Measurements from ENCODE around the gene MKRN2OS.

DNA sequence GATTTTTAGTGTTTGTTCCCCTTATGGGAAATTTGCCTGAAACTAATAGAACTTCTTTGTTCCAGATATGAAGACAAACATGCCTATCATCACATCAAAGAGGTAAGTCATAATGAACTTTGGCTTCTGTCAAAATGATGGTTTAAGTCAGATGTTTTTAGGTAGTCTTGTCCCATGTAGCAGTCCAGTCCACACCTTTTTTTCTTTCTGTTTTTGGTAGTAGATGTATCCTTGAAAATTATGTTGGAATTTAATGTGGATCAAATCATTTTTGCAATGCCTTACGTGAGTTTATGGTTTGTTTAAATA lies 48.9 kb downstream of the MKRN2OS start:
- TF ChIP-seq TCF7L2 (IDR thresholded peaks at IDR 0.05; ENCODE audit: borderline replicate concordance, extremely low read depth, insufficient read depth, insufficient read length), result no peak
- TF ChIP-seq MAX (IDR thresholded peaks at IDR 0.05), result no peak
- TF ChIP-seq, protein P1, sequence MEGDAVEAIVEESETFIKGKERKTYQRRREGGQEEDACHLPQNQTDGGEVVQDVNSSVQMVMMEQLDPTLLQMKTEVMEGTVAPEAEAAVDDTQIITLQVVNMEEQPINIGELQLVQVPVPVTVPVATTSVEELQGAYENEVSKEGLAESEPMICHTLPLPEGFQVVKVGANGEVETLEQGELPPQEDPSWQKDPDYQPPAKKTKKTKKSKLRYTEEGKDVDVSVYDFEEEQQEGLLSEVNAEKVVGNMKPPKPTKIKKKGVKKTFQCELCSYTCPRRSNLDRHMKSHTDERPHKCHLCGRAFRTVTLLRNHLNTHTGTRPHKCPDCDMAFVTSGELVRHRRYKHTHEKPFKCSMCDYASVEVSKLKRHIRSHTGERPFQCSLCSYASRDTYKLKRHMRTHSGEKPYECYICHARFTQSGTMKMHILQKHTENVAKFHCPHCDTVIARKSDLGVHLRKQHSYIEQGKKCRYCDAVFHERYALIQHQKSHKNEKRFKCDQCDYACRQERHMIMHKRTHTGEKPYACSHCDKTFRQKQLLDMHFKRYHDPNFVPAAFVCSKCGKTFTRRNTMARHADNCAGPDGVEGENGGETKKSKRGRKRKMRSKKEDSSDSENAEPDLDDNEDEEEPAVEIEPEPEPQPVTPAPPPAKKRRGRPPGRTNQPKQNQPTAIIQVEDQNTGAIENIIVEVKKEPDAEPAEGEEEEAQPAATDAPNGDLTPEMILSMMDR (IDR thresholded peaks at IDR 0.05 in 2 of 3, conservative IDR thresholded peaks at IDR 0.05 in 1 of 3; ENCODE audit: borderline replicate concordance in 1 of 3, insufficient read depth in 1 of 3, low read depth in 2 of 3, low read length in 2 of 3), result no peak
- TF ChIP-seq RAD21 (IDR thresholded peaks at IDR 0.05; ENCODE audit: low read depth), result no peak
- no peak for TF ChIP-seq JUND (IDR thresholded peaks at IDR 0.05)
- TF ChIP-seq EZH2phosphoT487 (IDR thresholded peaks at IDR 0.05; ENCODE audit: borderline replicate concordance), result no peak
- no peak for TF ChIP-seq EZH2 (IDR thresholded peaks at IDR 0.05)
- TF ChIP-seq, protein P2, sequence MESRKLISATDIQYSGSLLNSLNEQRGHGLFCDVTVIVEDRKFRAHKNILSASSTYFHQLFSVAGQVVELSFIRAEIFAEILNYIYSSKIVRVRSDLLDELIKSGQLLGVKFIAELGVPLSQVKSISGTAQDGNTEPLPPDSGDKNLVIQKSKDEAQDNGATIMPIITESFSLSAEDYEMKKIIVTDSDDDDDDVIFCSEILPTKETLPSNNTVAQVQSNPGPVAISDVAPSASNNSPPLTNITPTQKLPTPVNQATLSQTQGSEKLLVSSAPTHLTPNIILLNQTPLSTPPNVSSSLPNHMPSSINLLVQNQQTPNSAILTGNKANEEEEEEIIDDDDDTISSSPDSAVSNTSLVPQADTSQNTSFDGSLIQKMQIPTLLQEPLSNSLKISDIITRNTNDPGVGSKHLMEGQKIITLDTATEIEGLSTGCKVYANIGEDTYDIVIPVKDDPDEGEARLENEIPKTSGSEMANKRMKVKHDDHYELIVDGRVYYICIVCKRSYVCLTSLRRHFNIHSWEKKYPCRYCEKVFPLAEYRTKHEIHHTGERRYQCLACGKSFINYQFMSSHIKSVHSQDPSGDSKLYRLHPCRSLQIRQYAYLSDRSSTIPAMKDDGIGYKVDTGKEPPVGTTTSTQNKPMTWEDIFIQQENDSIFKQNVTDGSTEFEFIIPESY (IDR thresholded peaks at IDR 0.05; ENCODE audit: extremely low read depth, insufficient replicate concordance, low read length), result no peak
- no peak for TF ChIP-seq CEBPB (IDR thresholded peaks at IDR 0.05; ENCODE audit: low read depth)
- no peak for TF ChIP-seq POLR2A (IDR thresholded peaks at IDR 0.05; ENCODE audit: borderline replicate concordance, extremely low read depth, insufficient read depth, insufficient read length)
- no peak for TF ChIP-seq YY1 (IDR thresholded peaks at IDR 0.05; ENCODE audit: extremely low read depth, insufficient replicate concordance, low read depth, low read length)
- TF ChIP-seq POLR2AphosphoS5 (IDR thresholded peaks at IDR 0.05; ENCODE audit: low read depth, low read length), result no peak
- TF ChIP-seq SRF (IDR thresholded peaks at IDR 0.05; ENCODE audit: low read depth), result no peak
- no peak for TF ChIP-seq REST (IDR thresholded peaks at IDR 0.05; ENCODE audit: low read depth)
